ENCODE measurements around the gene SPTLC1. TPM values are rescaled to one million over a fixed set of nuclear protein-coding genes. Genes with fewer than 3 reads are reported as not detected.

SPTLC1 gene
- total and polyA plus RNA-seq, 2 donors = 52.9 to 111 TPM

DNA sequence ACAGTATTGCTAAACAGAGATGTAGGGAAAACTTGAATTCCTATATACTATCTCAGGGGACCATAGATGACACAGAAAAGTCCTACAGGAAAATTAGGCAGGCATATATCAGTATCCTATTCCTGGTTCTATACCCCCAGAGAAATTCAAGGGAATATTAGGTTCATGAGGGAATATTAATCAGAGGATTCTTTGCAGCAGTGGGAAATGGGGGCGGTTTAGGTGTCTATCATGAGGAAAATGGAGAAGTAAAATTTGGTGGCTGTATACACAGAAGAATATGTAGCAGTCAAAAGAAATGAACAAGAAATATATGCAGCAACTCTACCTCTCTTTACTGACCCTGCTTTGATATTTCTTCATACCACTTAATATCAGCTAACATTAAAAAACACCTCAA, 20.0 kb downstream of the SPTLC1 start:
- Histone ChIP-seq H3K4me3 (ENCODE audit: low read depth, low read length) (no peak overlapping the region), H3K4me1 (ENCODE audit: insufficient read depth) (no peaks in the 10 kb centered on the region), H3K27ac (ENCODE audit: low read depth) (no peak overlapping the region), H3K36me3 (ENCODE audit: insufficient read depth) (peaks cover 2% of the 10 kb centered on the region)
- no peak for DNase-seq (ENCODE audit: extremely low spot score)
- 96% methylated on average over 1 of the region's 1 CpG for WGBS

- no peak overlapping the region for H3K4me3 ChIP-seq (ENCODE audit: low read depth, low read length)
- H3K4me1 ChIP-seq (ENCODE audit: insufficient read depth) = no peaks in the 10 kb centered on the region
- no peak for DNase-seq (ENCODE audit: extremely low spot score)
- peaks cover 2% of the 10 kb centered on the region for H3K36me3 ChIP-seq (ENCODE audit: insufficient read depth)
- no peak overlapping the region for H3K27ac ChIP-seq (ENCODE audit: low read depth)
- WGBS = 89% methylated on average over 4 of the region's 4 CpGs
Observed at GRCh38 chr9:92094655-92095054, 20.6 kb downstream of the SPTLC1 start.

DNA sequence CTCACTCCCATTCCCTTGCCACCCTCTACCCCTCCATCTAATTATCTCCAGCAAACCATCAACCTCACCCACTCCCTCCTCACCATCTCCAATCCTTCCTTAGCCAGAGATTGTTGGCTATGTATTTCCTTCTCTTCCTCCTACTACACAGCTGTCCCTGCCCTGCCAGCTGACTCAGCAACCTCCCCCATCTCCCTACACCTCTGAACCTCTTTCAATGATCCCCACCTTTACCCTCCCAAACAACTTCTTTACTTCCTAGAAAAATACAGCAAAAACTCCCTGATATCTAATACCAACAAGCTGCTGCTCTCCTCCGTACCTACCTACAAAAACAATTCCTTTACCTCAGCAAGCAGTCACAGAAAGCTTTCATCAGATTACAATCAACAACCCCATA, 37.3 kb downstream of the SPTLC1 start:
- no peak overlapping the region for H3K27ac ChIP-seq (ENCODE audit: low read depth)
- no peaks in the 10 kb centered on the region for H3K4me1 ChIP-seq (ENCODE audit: insufficient read depth)
- H3K4me3 ChIP-seq (ENCODE audit: low read depth, low read length) = no peak overlapping the region
- no peak for DNase-seq (ENCODE audit: extremely low spot score)
- peaks cover 7% of the 10 kb centered on the region for H3K36me3 ChIP-seq (ENCODE audit: insufficient read depth)
- WGBS = 93% methylated on average over 1 of the region's 1 CpG

DNA sequence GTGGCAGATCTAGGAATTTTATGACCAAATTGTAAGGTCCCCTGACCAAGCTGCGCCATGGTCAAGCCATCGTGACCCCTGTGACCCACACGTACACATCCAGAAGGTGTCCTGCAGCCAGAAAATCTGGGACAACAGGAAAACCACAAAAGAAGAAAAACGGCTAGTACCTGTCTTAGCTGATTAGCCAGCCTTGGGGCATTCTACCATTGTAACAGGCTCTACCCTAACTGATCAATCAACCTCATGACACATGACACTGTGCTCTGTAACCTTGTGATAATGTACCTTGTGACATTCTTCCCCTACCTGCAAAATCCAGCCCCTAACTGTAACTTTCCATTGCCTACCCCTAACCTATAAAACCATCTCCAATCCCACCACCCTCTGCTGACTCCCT, 43.6 kb downstream of the SPTLC1 start:
- H3K27ac ChIP-seq (ENCODE audit: low read depth) = no peak overlapping the region
- H3K36me3 ChIP-seq (ENCODE audit: insufficient read depth) = peaks cover 3% of the 10 kb centered on the region
- no peak for DNase-seq (ENCODE audit: extremely low spot score)
- 94% methylated on average over 4 of the region's 4 CpGs for WGBS
- H3K4me3 ChIP-seq (ENCODE audit: low read depth, low read length) = no peak overlapping the region
- H3K4me1 ChIP-seq (ENCODE audit: insufficient read depth) = no peaks in the 10 kb centered on the region

DNA sequence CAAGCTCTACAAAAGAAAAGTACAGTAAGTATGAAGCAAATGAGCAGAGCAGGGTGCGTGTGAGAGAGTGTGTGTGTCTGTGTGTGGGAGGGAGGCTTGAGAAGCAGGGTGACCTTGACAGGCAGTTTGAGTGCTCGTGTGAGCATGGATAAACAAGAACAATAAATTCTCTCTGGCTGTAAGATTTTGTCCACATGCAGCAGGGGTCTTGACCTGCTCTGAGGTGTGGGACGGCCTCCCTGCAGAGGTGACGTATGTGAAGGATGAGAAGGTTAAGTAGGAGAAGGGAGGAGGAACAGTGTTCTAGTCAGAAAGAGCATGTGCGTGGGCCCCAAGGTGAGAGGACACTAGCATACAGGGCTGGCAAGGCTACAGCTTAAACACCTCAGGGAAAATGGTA, 49.0 kb downstream of the SPTLC1 start:
- 90% methylated on average over 5 of the region's 5 CpGs for WGBS
- H3K4me3 ChIP-seq (ENCODE audit: low read depth, low read length) = no peak overlapping the region
- peaks cover 6% of the 10 kb centered on the region for H3K36me3 ChIP-seq (ENCODE audit: insufficient read depth)
- no peak overlapping the region for H3K27ac ChIP-seq (ENCODE audit: low read depth)
- no peak for DNase-seq (ENCODE audit: extremely low spot score)
- no peaks in the 10 kb centered on the region for H3K4me1 ChIP-seq (ENCODE audit: insufficient read depth)

DNA sequence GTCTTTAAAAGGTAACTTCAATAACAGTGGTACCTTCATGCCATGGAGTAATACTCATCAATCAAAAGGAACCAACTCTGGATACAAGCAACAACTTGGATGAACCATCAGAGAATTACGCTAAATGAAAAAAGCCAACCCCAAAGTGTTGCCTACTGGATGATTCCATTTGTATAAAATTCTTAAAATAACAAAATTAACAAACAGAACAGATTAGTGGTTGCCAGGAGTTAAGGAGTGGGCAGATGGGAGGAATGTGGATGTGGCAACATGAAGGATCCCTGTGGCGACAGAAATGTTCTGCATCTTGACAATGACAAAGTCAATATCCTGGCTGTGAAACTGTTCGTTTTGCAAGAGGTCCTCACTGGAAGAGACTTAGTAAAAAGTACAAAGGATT, 50.5 kb downstream of the SPTLC1 start:
- WGBS = 96% methylated on average over 3 of the region's 3 CpGs
- no peak for DNase-seq (ENCODE audit: extremely low spot score)
- no peak overlapping the region for H3K4me3 ChIP-seq (ENCODE audit: low read depth, low read length)
- no peak overlapping the region for H3K27ac ChIP-seq (ENCODE audit: low read depth)
- H3K36me3 ChIP-seq (ENCODE audit: insufficient read depth) = peaks cover 6% of the 10 kb centered on the region
- H3K4me1 ChIP-seq (ENCODE audit: insufficient read depth) = no peaks in the 10 kb centered on the region

GRCh38 chr9:92061184-92061583, 54.0 kb downstream of the SPTLC1 start:
- WGBS = 97% methylated on average over 2 of the region's 2 CpGs
- DNase-seq (ENCODE audit: extremely low spot score) = no peak
- H3K36me3 ChIP-seq (ENCODE audit: insufficient read depth) = peaks cover 6% of the 10 kb centered on the region
- H3K27ac ChIP-seq (ENCODE audit: low read depth) = no peak overlapping the region
- no peak overlapping the region for H3K4me3 ChIP-seq (ENCODE audit: low read depth, low read length)
- no peaks in the 10 kb centered on the region for H3K4me1 ChIP-seq (ENCODE audit: insufficient read depth)

GRCh38 chr9:92059661-92060060, 55.6 kb downstream of the SPTLC1 start:
- Histone ChIP-seq H3K4me1 (ENCODE audit: insufficient read depth) (no peaks in the 10 kb centered on the region), H3K27ac (ENCODE audit: low read depth) (no peak overlapping the region), H3K36me3 (ENCODE audit: insufficient read depth) (peaks cover 2% of the 10 kb centered on the region), H3K4me3 (ENCODE audit: low read depth, low read length) (no peak overlapping the region)
- 95% methylated on average over 3 of the region's 3 CpGs for WGBS
- no peak for DNase-seq (ENCODE audit: extremely low spot score)

DNA sequence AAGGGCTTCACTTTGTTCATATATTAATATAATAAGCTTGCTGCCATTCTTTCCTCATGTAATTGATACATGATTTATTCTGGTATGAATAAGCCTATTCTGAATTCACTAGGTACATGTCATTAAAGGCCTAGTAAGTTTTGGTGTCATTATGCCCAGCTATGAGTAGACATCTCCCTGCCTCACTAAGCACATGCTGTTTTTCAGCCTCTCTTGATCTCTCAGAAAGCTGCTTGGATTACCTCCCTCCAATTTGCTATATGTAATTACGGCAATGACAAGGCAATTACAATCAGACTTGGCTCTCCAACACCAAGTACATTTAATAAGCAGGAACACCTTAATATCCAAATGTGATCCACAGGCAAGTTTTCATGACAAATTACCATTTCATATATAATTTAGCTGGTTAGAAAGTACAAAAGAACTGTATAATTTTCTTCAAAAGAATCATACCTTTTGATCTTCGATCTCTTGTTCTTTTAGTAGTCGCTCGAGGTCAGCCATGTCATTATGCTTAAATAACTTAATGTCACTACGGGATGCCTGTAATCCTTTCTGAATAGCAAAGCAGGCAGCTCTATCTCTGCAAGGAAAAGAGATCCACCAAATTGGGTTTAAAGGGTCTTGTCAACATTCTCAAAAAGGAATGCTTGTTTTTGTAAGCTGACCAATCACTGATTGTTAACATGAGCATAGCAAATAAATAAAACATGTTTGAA, 56.3 kb downstream of the SPTLC1 start:
- Histone ChIP-seq H3K27ac (ENCODE audit: low read depth) (no peak overlapping the region), H3K4me3 (ENCODE audit: low read depth, low read length) (no peak overlapping the region), H3K36me3 (ENCODE audit: insufficient read depth) (peaks cover 2% of the 10 kb centered on the region), H3K4me1 (ENCODE audit: insufficient read depth) (no peaks in the 10 kb centered on the region)
- WGBS = 90% methylated on average over 5 of the region's 5 CpGs
- DNase-seq (ENCODE audit: extremely low spot score) = no peak

DNA sequence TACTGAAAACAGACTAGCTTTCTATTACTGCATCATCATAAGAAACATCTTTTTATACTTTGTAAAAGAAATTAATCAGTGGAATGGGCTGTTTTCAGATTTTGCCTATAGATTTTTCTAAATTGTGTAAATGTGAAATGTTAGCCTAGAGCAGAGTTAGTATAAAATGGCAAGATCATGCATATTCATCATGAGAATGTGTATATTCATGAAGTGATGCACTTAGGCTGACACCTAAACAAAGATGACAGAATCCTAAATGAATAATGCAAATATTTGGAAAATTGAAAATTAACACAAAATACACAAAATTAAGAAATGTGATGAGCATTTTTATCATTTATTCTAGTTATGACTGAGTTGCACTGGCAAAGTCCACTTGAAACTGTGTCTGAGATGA, 57.2 kb downstream of the SPTLC1 start:
- DNase-seq (ENCODE audit: extremely low spot score) = no peak
- H3K4me3 ChIP-seq (ENCODE audit: low read depth, low read length) = no peak overlapping the region
- no peaks in the 10 kb centered on the region for H3K4me1 ChIP-seq (ENCODE audit: insufficient read depth)
- H3K36me3 ChIP-seq (ENCODE audit: insufficient read depth) = peaks cover 2% of the 10 kb centered on the region
- H3K27ac ChIP-seq (ENCODE audit: low read depth) = no peak overlapping the region

DNA sequence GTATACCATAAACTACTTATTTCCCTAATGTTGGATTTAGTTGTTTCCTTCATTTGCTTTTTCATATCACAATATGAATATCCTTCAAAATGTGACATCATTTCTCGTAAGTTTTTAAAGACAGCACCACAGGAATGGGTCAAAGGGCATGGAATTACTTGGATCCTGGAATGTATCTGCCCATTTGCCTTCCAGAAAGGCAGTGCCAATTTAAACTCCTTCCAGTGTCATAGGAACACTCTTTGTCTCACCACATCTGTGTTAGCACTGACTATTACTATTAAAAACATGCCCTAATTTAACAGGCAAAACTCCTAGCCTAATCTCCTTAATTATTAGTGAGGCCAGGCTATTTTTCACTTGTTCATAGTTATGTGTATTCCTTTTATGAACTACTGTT, 58.0 kb downstream of the SPTLC1 start:
- peaks cover 2% of the 10 kb centered on the region for H3K36me3 ChIP-seq (ENCODE audit: insufficient read depth)
- no peak for DNase-seq (ENCODE audit: extremely low spot score)
- H3K4me1 ChIP-seq (ENCODE audit: insufficient read depth) = no peaks in the 10 kb centered on the region
- H3K4me3 ChIP-seq (ENCODE audit: low read depth, low read length) = no peak overlapping the region
- WGBS = 88% methylated on average over 1 of the region's 1 CpG
- no peak overlapping the region for H3K27ac ChIP-seq (ENCODE audit: low read depth)

GRCh38 chr9:92055624-92056023, 59.6 kb downstream of the SPTLC1 start:
- no peak for DNase-seq (ENCODE audit: extremely low spot score)
- 71% methylated on average over 2 of the region's 2 CpGs for WGBS
- H3K4me1 ChIP-seq (ENCODE audit: insufficient read depth) = no peaks in the 10 kb centered on the region
- H3K27ac ChIP-seq (ENCODE audit: low read depth) = no peak overlapping the region
- peaks cover 2% of the 10 kb centered on the region for H3K36me3 ChIP-seq (ENCODE audit: insufficient read depth)
- no peak overlapping the region for H3K4me3 ChIP-seq (ENCODE audit: low read depth, low read length)

DNA sequence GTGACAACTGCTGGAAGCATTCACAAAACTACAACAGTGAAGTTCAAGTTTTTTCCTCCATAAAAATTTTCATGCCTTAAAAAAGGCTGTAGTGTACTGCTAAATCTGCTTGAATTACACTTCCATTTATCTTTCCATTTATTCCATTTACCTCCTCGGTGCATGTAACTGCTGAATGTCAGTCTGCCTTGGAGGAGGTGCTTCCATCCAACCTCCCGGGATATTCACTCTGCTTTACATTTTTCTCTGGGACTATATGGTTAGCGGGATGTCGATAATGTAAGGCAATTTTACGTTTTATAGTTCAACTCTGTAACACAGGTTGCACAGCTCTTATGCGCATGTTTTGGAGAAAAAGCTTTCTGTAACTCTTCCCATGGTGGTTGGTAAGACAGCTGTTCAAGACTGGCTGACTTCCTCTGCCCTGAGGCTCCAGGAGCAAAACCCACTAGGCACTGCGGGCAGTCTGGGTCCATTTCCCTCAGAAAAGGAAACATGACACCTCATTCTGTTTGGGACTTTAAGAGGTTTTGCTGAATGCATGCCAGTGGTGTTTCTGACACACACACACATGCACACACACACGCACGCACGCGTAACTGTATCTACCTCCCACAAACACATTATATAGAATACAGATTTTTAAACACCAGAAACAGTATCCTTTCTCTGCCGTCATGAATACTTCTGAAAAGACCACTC, 66.1 kb downstream of the SPTLC1 start:
- no peak for DNase-seq (ENCODE audit: extremely low spot score)
- Histone ChIP-seq H3K4me3 (ENCODE audit: low read depth, low read length) (no peak overlapping the region), H3K27ac (ENCODE audit: low read depth) (no peak overlapping the region), H3K36me3 (ENCODE audit: insufficient read depth) (peaks cover 4% of the 10 kb centered on the region), H3K4me1 (ENCODE audit: insufficient read depth) (no peaks in the 10 kb centered on the region)
- 84% methylated on average over 12 of the region's 12 CpGs for WGBS

GRCh38 chr9:92047500-92047899, 67.7 kb downstream of the SPTLC1 start:
- 93% methylated on average over 3 of the region's 3 CpGs for WGBS
- Histone ChIP-seq H3K27ac (ENCODE audit: low read depth) (no peak overlapping the region), H3K4me3 (ENCODE audit: low read depth, low read length) (no peak overlapping the region), H3K36me3 (ENCODE audit: insufficient read depth) (peaks cover 4% of the 10 kb centered on the region), H3K4me1 (ENCODE audit: insufficient read depth) (no peaks in the 10 kb centered on the region)
- no peak for DNase-seq (ENCODE audit: extremely low spot score)
